SKM-1 (cell line): ENCODE results near the gene ZBTB17.
"Not testable (repeated sequence)": the region's sequence is repeated elsewhere in the genome, so short reads cannot be mapped to it uniquely, and the experiment has no call there.

Experiments used
- DNase-seq: peaks from one replicate; lab custom pipeline; 2025; ENCODE audit not compliant: unreplicated experiment; lab: John Stamatoyannopoulos, UW

Gene ZBTB17

DNA sequence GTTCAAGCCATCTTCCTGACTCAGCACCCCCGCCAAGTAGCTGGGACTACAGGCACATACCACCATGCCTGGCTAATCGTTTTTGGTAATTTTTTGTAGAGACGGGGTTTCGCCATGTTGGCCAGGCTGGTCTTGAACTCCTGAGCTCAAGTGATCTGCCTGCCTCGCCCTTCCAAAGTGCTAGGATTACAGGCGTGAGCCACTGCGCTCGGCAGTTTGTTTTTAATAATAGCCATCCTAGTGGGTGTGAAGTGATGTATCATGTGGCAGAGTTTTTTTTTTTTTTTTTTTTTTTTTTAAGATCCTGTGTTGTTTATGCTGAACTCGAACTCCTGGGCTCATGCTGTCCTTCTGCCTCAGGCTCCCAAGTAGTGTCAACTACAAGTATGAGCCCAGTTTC, 76.6 kb downstream of the ZBTB17 start:
- no peak for DNase-seq

DNA sequence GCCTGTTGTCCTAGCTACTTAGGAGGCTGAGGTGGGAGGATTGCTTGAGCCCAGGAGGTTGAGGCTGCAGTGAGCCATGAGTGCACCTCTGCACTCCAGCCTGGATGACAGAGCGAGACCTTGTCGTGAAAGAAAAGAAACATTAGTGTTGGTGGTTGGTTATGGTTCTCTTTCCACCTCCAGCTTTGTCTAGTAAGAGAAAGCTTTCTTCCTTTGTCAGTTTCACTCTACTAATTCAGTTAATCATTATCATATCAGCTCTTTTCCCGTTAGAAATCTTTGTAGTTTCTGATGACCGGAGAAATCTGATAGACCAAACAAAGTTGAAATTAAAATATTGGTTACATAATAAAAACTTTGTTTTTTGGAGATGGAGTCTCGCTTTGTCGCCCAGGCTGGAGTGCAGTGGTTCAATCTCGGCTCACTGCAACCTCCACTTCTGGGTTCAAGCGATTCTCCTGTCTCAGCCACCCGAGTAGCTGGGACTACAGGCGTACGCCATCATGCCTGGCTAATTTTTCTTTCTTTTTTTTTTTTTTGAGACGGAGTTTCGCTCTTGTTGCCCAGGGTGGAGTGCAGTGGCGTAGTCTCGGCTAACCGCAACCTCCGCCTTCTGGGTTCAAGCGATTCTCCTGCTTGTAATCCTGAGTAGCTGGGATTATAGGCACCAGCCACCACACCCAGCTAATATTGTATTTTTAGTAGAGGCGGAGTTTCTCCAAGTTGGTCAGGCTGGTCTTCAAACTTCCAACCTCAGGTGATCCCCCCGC, 78.9 kb downstream of the ZBTB17 start:
- not testable (repeated sequence) for DNase-seq

DNA sequence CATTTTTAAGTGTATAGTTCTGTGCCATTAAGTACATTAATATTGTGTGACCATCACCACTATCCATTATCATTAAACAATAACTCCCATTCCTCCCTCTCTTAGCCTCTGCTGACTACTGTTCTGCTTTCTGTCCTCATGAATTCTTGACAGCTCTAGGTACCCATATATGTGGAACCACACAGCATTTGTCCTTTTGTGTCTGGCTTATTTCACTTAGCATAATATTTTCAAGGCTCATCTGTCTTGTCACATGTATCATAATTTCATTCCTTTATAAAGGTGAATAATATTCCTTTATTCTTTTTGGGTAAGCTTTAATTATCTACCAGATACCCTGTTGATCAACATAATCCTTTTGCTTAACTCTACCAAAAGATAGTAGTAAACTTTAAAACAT, 80.7 kb downstream of the ZBTB17 start:
- DNase-seq, result no peak

DNA sequence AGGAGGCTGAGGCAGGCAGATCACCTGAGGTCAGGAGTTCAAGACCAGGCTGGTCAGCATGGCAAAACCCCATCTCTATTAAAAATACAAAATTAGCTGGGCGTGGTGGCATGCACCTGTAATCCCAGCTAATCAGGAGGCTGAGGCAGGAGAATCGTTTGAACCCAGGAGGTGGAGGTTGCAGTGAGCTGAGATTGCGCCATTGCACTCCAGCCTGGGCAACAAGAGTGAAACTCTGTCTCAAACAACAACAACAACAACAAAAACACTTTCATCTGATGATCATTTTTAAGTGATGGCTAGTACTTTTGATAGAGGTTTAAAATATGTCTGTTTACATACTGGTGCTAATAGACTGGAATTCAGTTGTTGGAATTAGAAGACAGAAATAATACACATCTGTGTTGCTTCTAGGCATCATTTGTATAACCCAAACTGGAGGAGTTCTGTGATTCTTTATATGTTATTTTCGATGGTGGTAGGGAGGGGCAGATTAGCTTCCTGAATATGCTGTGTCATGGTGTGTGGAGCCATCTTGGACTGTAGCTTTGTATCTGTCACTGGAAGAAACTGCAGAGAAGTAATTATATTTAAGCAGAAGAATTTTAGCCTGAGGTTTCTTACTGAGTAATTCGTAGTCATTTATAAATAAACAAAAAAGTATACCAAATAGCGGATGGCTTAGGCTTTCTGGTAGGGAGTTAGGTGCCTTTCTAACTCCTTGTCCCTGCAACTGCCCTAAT, 82.9 kb downstream of the ZBTB17 start:
- DNase-seq, result not testable (repeated sequence)
